H1 (cell line): ENCODE measurements around the gene POLR3C. TPM values are rescaled to one million over a fixed set of nuclear protein-coding genes. Genes with fewer than 3 reads are reported as not detected.

Source experiments
- CTCF ChIA-PET: fragments of 300-600 bp; sonication (Branson Sonifier 250); formaldehyde crosslinking; loops from one replicate; lab custom pipeline; 2021; ENCODE audit not compliant: partially characterized antibody; lab: Charles Lee
- POLR2A ChIA-PET: fragments of 300-600 bp; sonication (Branson Sonifier 250); formaldehyde crosslinking; loops from one replicate; lab custom pipeline; 2021; ENCODE audit warnings: inconsistent platforms; ENCODE audit not compliant: partially characterized antibody; lab: Charles Lee
- DNase-seq, 2 experiments: peaks; one replicate each; pipeline versions ENCODE4 v3.0.0 to v3.0.0-alpha.2; 2010 to 2022; ENCODE audit warnings: low spot score in 2 of 2, low read depth in 1 of 2, mixed read lengths in 1 of 2
- FAIRE-seq: peaks from 2 replicates; lab custom pipeline; 2011; peaks lifted over from hg19 to GRCh38; lab: Jason Lieb, UNC
- H2AFZ ChIP-seq: 2 replicates; pipeline ENCODE4 v1.8.1; 2012; ENCODE audit warnings: low read length, inconsistent platforms
- H2AK5ac ChIP-seq: 2 replicates; pipeline ENCODE4 v1.6.1; 2013; ENCODE audit warnings: low read depth, low read length
- H2BK120ac ChIP-seq: replicated peaks from 2 replicates; pipeline ENCODE3; 2013; ENCODE audit warnings: low read depth, low read length, inconsistent platforms
- H2BK12ac ChIP-seq: 2 replicates; pipeline ENCODE4 v1.6.1; 2013; ENCODE audit warnings: low read depth, low read length
- H2BK15ac ChIP-seq: 2 replicates; pipeline ENCODE4 v1.6.1; 2013; ENCODE audit warnings: low read length
- H2BK20ac ChIP-seq: 2 replicates; pipeline ENCODE4 v1.6.1; 2013; ENCODE audit warnings: low read length
- H2BK5ac ChIP-seq: 2 replicates; pipeline ENCODE4 v1.6.1; 2013; ENCODE audit warnings: low read depth, low read length
- H3K14ac ChIP-seq: 2 replicates; pipeline ENCODE4 v1.6.1; 2013; ENCODE audit warnings: inconsistent platforms; ENCODE audit not compliant: insufficient read length
- H3K18ac ChIP-seq: 2 replicates; pipeline ENCODE4 v1.6.1; 2013; ENCODE audit warnings: low read length; ENCODE audit errors: extremely low read depth
- H3K23ac ChIP-seq: 2 replicates; pipeline ENCODE4 v1.6.1; 2013; ENCODE audit warnings: inconsistent platforms; ENCODE audit not compliant: insufficient read length
- H3K23me2 ChIP-seq: 2 replicates; pipeline ENCODE4 v1.6.1; 2013; ENCODE audit warnings: low read depth, low read length
- H3K27ac ChIP-seq: 2 replicates; pipeline ENCODE4 v1.6.1; 2011; ENCODE audit warnings: low read depth, low read length, inconsistent platforms
- H3K27me3 ChIP-seq, 4 experiments: replicated peaks in 1 of 4; 1 replicate in 1 of 4; 2 replicates in 3 of 4; pipeline versions ENCODE4 v1.6.1 to v1.8.1; 2011 to 2013; ENCODE audit warnings: low read length in 3 of 4, mild to moderate bottlenecking in 3 of 4, inconsistent platforms in 2 of 4, mixed read lengths in 2 of 4, moderate library complexity in 1 of 4; ENCODE audit not compliant: control insufficient read depth in 3 of 4, insufficient read depth in 3 of 4; ENCODE audit errors: extremely low read depth in 1 of 4
- H3K36me3 ChIP-seq, 4 experiments: 2 replicates each; pipeline versions ENCODE4 v1.6.1 to v1.8.1; 2011 to 2013; ENCODE audit warnings: mild to moderate bottlenecking in 4 of 4, low read length in 3 of 4, moderate library complexity in 2 of 4, control low read depth in 1 of 4, inconsistent platforms in 1 of 4; ENCODE audit not compliant: insufficient read depth in 4 of 4, control insufficient read depth in 2 of 4
- H3K4ac ChIP-seq: replicated peaks from 2 replicates; pipeline ENCODE3; 2013; ENCODE audit warnings: low read length, low read depth, mixed read lengths, inconsistent platforms; ENCODE audit not compliant: insufficient read length
- H3K4me1 ChIP-seq, 4 experiments: replicated peaks in 1 of 4; 1 replicate in 1 of 4; 2 replicates in 3 of 4; pipeline versions ENCODE4 v1.6.1 to v1.8.1; 2011 to 2013; ENCODE audit warnings: low read length in 3 of 4, inconsistent platforms in 2 of 4, mixed read lengths in 1 of 4; ENCODE audit not compliant: insufficient read depth in 4 of 4, control insufficient read depth in 3 of 4
- H3K4me2 ChIP-seq, 2 experiments: 2 replicates each; pipeline versions ENCODE4 v1.6.1 to v1.8.1; 2011 to 2013; ENCODE audit warnings: low read depth in 2 of 2, low read length in 2 of 2, control low read depth in 1 of 2, inconsistent platforms in 1 of 2, mild to moderate bottlenecking in 1 of 2; ENCODE audit not compliant: insufficient read depth in 1 of 2
- H3K4me3 ChIP-seq, 4 experiments: fragments of 200-600, 300-600 bp in 1 of 4; sonication (generic), shearing (Covaris generic), sonication (Bioruptor Twin) in 1 of 4; 2 replicates each; pipeline versions ENCODE4 v1.5.1 to v1.8.1; 2011 to 2016; ENCODE audit warnings: low read length in 4 of 4, low read depth in 3 of 4, control low read depth in 2 of 4, inconsistent platforms in 2 of 4, mild to moderate bottlenecking in 2 of 4, mixed read lengths in 1 of 4, moderate library complexity in 1 of 4; ENCODE audit not compliant: insufficient read depth in 2 of 4; ENCODE audit errors: extremely low read depth in 1 of 4
- H3K56ac ChIP-seq: replicated peaks from 2 replicates; pipeline ENCODE3; 2013; ENCODE audit warnings: low read depth, mild to moderate bottlenecking, mixed read lengths, low read length, inconsistent platforms; ENCODE audit not compliant: insufficient read length
- H3K79me1 ChIP-seq: 2 replicates; pipeline ENCODE4 v1.6.1; 2013; ENCODE audit warnings: low read depth, low read length, control low read depth
- H3K79me2 ChIP-seq, 2 experiments: 2 replicates each; pipeline versions ENCODE4 v1.6.1 to v1.8.1; 2012 to 2013; ENCODE audit warnings: low read length in 2 of 2, mild to moderate bottlenecking in 2 of 2, inconsistent platforms in 1 of 2; ENCODE audit not compliant: insufficient read depth in 2 of 2, control insufficient read depth in 1 of 2
- H3K9ac ChIP-seq, 4 experiments: replicated peaks in 1 of 4; 1 replicate in 1 of 4; 2 replicates in 3 of 4; pipeline versions ENCODE4 v1.6.1 to v1.8.1; 2011 to 2013; ENCODE audit warnings: low read depth in 3 of 4, low read length in 3 of 4, control low read depth in 2 of 4, mild to moderate bottlenecking in 2 of 4, moderate library complexity in 2 of 4, inconsistent platforms in 1 of 4; ENCODE audit errors: extremely low read depth in 1 of 4
- H3K9me3 ChIP-seq, 2 experiments: 2 replicates each; pipeline versions ENCODE4 v1.6.1 to v1.8.1; 2012 to 2013; ENCODE audit warnings: mild to moderate bottlenecking in 2 of 2, moderate library complexity in 2 of 2, control low read depth in 1 of 2, inconsistent platforms in 1 of 2, low read depth in 1 of 2, low read length in 1 of 2, mixed read lengths in 1 of 2; ENCODE audit not compliant: insufficient read depth in 2 of 2
- H4K20me1 ChIP-seq, 2 experiments: replicated peaks in 1 of 2; 2 replicates each; pipeline versions ENCODE3 to v1.8.1; 2011 to 2013; ENCODE audit warnings: inconsistent platforms in 2 of 2, low read length in 2 of 2, mild to moderate bottlenecking in 1 of 2; ENCODE audit not compliant: insufficient read depth in 2 of 2, control insufficient read depth in 1 of 2
- H4K5ac ChIP-seq: 2 replicates; pipeline ENCODE4 v1.6.1; 2013; ENCODE audit warnings: low read length, low read depth, mixed read lengths, inconsistent platforms; ENCODE audit not compliant: insufficient read length
- H4K8ac ChIP-seq: 2 replicates; pipeline ENCODE4 v1.8.0; 2013; ENCODE audit warnings: mild to moderate bottlenecking, moderate library complexity, low read length, inconsistent platforms; ENCODE audit not compliant: insufficient read depth; ENCODE audit errors: extremely low read depth
- H4K91ac ChIP-seq: replicated peaks from 2 replicates; pipeline ENCODE3; 2013; ENCODE audit warnings: low read length, mixed read lengths, inconsistent platforms; ENCODE audit not compliant: insufficient read length
- BCL11A ChIP-seq, 2 experiments: IDR thresholded peaks; one replicate each; pipeline ENCODE4 v1.6.1; 2011; ENCODE audit warnings: low read depth in 2 of 2, low read length in 2 of 2, mild to moderate bottlenecking in 2 of 2
- CEBPB ChIP-seq: IDR thresholded peaks from 2 replicates; pipeline ENCODE4 v1.6.1; 2012; ENCODE audit warnings: low read depth, low read length
- CTBP2 ChIP-seq: IDR thresholded peaks from 2 replicates; pipeline ENCODE4 v1.7.0; 2011; ENCODE audit warnings: borderline replicate concordance, mild to moderate bottlenecking, moderate library complexity, mixed read lengths, low read length; ENCODE audit not compliant: insufficient read depth, insufficient read length
- GABPA ChIP-seq: IDR thresholded peaks from 2 replicates; pipeline ENCODE4 v1.6.1; 2011; ENCODE audit warnings: mild to moderate bottlenecking, low read length, moderate library complexity, borderline replicate concordance; ENCODE audit not compliant: insufficient read depth
- JUND ChIP-seq: IDR thresholded peaks from 2 replicates; pipeline ENCODE4 v1.6.1; 2011; ENCODE audit warnings: mild to moderate bottlenecking, improper control_type of control experiment, low read length
- NRF1 ChIP-seq: IDR thresholded peaks from 2 replicates; pipeline ENCODE4 v1.6.1; 2011; ENCODE audit warnings: mild to moderate bottlenecking, low read depth, low read length, improper control_type of control experiment
- POLR2A ChIP-seq, 2 experiments: IDR thresholded peaks; 1 replicate in 1 of 2; 2 replicates in 1 of 2; pipeline ENCODE4 v1.6.1; 2011; ENCODE audit warnings: low read depth in 2 of 2, low read length in 2 of 2, mild to moderate bottlenecking in 2 of 2; ENCODE audit errors: control extremely low read depth in 1 of 2
- RAD21 ChIP-seq, 2 experiments: IDR thresholded peaks in 1 of 2; conservative IDR thresholded peaks in 1 of 2; 2 replicates each; pipeline ENCODE4 v1.6.1; 2011; ENCODE audit warnings: low read depth in 2 of 2, low read length in 2 of 2, improper control_type of control experiment in 1 of 2, inconsistent platforms in 1 of 2, mild to moderate bottlenecking in 1 of 2, moderate library complexity in 1 of 2
- RBBP5 ChIP-seq: IDR thresholded peaks from 2 replicates; pipeline ENCODE4 v1.7.1; 2012; ENCODE audit warnings: low read depth, mild to moderate bottlenecking, inconsistent platforms, low read length, moderate library complexity, borderline replicate concordance
- RFX5 ChIP-seq: IDR thresholded peaks from 2 replicates; pipeline ENCODE4 v1.6.1; 2011; ENCODE audit warnings: low read depth, low read length, improper control_type of control experiment, borderline replicate concordance
- SIRT6 ChIP-seq: IDR thresholded peaks from one replicate; pipeline ENCODE4 v1.7.1; 2012; ENCODE audit warnings: low read length, inconsistent platforms
- TEAD4 ChIP-seq: IDR thresholded peaks from 2 replicates; pipeline ENCODE4 v1.6.1; 2012; ENCODE audit warnings: low read depth, low read length, inconsistent platforms, mixed read lengths
- WGBS, 2 experiments: shearing (Covaris generic) in 1 of 2; methylation state at CpG; one replicate each; pipeline versions ENCODE4 v1.1.6 to v1.1.7; 2013 to 2015; ENCODE audit warnings: low lambda C conversion rate in 2 of 2, mixed read lengths in 2 of 2, inconsistent platforms in 1 of 2, low coverage in 1 of 2, missing lambda C conversion rate in 1 of 2; ENCODE audit not compliant: insufficient replicate concordance in 2 of 2, insufficient coverage in 1 of 2, insufficient read length in 1 of 2; ENCODE audit errors: extremely low coverage in 1 of 2, missing lambda C conversion rate in 1 of 2; 5-methylcytosine and 5-hydroxymethylcytosine counted together
- polyA plus RNA-seq, 7 experiments: library from polyadenylated mRNA; depleted of rRNA in 3 of 7; stranded (reverse) in 5 of 7; unstranded in 2 of 7; fragments of >200 nt in 5 of 7; fragments of 200-250 nt in 2 of 7; gene quantifications; 1 replicate in 5 of 7; 2 replicates in 1 of 7; 4 replicates in 1 of 7; pipeline versions ENCODE4 v1.2.1 to v1.2.3, GENCODE V29; 2011 to 2013; ENCODE audit warnings: missing spikeins in 2 of 7, mixed read lengths in 2 of 7
- total RNA-seq: library from RNA; stranded (reverse); fragmentation: NEBNext Ultra II Directional; extraction: Animal tissue kit (Norgen Biotek cat#: 25700); gene quantifications from 2 replicates; pipeline ENCODE4 v1.2.1, GENCODE V29; 2021
- TF ChIP-seq, protein P1 (sequence below): IDR thresholded peaks from 2 replicates; pipeline ENCODE4 v1.6.1; 2012; ENCODE audit warnings: inconsistent platforms

POLR3C gene
- total and polyA plus RNA-seq, 2 of the 8 experiments (the other 6 are each of a cell fraction or from before 2014, with no cell fraction given): 26.8 TPM

DNA sequence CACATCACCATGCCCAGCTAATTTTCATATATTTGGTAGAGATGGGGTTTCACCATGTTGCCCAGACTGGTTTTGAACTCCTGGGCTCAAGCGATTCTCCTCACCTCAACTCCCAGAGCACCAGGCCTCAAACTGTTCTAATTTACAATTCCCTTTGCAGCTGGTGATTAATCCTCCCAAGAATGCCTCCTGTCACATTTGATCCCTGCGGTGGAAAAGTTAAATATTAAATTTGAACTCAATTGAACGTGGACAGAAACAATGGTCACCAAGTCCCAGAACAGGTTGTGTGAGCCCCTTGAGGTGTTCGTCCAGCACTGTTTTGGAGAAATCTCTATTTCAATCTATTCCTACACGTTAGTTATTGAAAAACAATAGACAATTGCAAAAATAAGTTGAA lies 63.6 kb downstream of the POLR3C start:
- Histone ChIP-seq H3K9me3 (no peaks in the 10 kb centered on the region), H3K27me3 (peaks cover 0 to 21% (median 15%) of the 10 kb centered on the region in 4 experiments; a peak in 6 of 7 replicates), H3K79me2 (no peaks in the 10 kb centered on the region), H2BK120ac (no peak overlapping the region), H3K27ac (no peak overlapping the region), H4K91ac (no peak overlapping the region), H2BK5ac (no peak overlapping the region), H3K9ac (no peak overlapping the region), H3K18ac (no peak overlapping the region), H2AK5ac (no peak overlapping the region), H3K79me1 (no peaks in the 10 kb centered on the region), H4K5ac (no peak overlapping the region), H4K8ac (no peak overlapping the region), H3K36me3 (no peaks in the 10 kb centered on the region), H3K4me2 (no peak overlapping the region), H3K4me3 (no peak overlapping the region), H2BK15ac (no peak overlapping the region), H3K4me1 (peaks cover 0 to 6% (median 4%) of the 10 kb centered on the region in 4 experiments; a peak in 4 of 7 replicates), H2AFZ (no peak overlapping the region), H3K23me2 (peaks cover 5% of the 10 kb centered on the region; the same call in 1 of the 2 replicates), H2BK12ac (no peak overlapping the region), H3K14ac (no peak overlapping the region), H3K4ac (no peak overlapping the region), H4K20me1 (no peaks in the 10 kb centered on the region), H3K56ac (no peak overlapping the region), H2BK20ac (no peak overlapping the region), H3K23ac (no peak overlapping the region)
- FAIRE-seq (no peak), DNase-seq (no peak)
- ChIA-PET CTCF (interaction anchor here (0.9 to 8.7 kb wide), 5 partner anchors 9 to 70 kb away, joined by 3 to 84 read pairs (median 5); partner anchors contain the start of genes LIX1L and NUDT17), POLR2A (interaction anchor here (1.1 kb wide), 1 partner anchor 164 kb away, joined by 7 read pairs; no protein-coding TSS in a partner anchor)
- 78% methylated on average over 5 of the region's 5 CpGs; no CpG with 5 or more reads in 1 of the 2 experiments for WGBS, 2 experiments
- TF ChIP-seq RFX5 (no peak), JUND (no peak), NRF1 (no peak), GABPA (no peak), POLR2A (IDR thresholded peaks at IDR 0.05; ENCODE audit: control extremely low read depth in 1 of 2, low read depth in 2 of 2, low read length in 2 of 2) (no peak), CEBPB (no peak), SIRT6 (no peak), RBBP5 (no peak), TEAD4 (no peak), RAD21 (IDR thresholded peaks at IDR 0.05 in 1 of 2, conservative IDR thresholded peaks at IDR 0.05 in 1 of 2; ENCODE audit: low read depth in 2 of 2, low read length in 2 of 2) (no peak), CTBP2 (no peak), BCL11A (IDR thresholded peaks at IDR 0.05; ENCODE audit: low read depth in 2 of 2, low read length in 2 of 2) (no peak)
- TF ChIP-seq, protein P1, sequence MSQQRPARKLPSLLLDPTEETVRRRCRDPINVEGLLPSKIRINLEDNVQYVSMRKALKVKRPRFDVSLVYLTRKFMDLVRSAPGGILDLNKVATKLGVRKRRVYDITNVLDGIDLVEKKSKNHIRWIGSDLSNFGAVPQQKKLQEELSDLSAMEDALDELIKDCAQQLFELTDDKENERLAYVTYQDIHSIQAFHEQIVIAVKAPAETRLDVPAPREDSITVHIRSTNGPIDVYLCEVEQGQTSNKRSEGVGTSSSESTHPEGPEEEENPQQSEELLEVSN: no peak
